NCI-H748 treated with DMSO at 0.1 percent for 48 hours (cell line): ENCODE data around the gene TLE5.
"Not testable (repeated sequence)": the region's sequence is repeated elsewhere in the genome, so short reads cannot be mapped to it uniquely, and the experiment has no call there.

ENCODE experiments used
- DNase-seq: peaks from one replicate; lab custom pipeline; 2025; lab: John Stamatoyannopoulos, UW

The TLE5 gene

GRCh38 chr19:3025549-3025886 is 36.8 kb downstream of the TLE5 start:
- DNase-seq = no peak

GRCh38 chr19:3024870-3025548 is 37.3 kb downstream of the TLE5 start:
- no peak for DNase-seq

GRCh38 chr19:3024509-3024869 is 37.8 kb downstream of the TLE5 start:
- no peak for DNase-seq

DNA sequence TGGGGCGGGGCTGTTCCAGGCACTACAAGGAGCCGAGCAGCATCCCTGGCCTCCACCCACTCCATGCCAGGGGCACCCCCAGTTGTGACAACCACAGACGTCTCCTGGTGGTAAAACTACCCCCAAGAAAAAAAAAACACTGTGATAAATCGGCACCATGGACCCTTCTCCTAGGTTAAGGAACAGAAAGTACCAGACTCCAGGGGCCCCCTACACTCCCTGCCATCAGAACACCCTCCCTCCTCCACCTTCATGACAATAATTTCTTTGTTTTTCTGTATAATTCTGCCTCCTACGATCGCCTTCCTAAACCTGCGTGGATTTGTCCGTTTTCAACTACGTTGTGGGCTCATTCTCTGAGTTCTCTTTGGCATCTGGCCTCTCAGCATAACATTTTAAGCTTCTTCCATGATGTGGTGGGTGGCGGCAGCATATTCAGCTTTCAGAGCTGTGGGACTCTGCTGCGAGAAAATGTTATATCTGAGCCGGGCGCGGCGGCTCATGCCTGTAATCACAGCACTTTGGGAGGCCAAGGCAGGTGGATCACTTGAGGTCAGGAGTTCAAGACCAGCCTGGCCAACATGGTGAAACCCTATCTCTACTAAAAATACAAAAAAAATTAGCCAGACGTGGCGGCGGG is 41.9 kb downstream of the TLE5 start:
- no peak for DNase-seq

DNA sequence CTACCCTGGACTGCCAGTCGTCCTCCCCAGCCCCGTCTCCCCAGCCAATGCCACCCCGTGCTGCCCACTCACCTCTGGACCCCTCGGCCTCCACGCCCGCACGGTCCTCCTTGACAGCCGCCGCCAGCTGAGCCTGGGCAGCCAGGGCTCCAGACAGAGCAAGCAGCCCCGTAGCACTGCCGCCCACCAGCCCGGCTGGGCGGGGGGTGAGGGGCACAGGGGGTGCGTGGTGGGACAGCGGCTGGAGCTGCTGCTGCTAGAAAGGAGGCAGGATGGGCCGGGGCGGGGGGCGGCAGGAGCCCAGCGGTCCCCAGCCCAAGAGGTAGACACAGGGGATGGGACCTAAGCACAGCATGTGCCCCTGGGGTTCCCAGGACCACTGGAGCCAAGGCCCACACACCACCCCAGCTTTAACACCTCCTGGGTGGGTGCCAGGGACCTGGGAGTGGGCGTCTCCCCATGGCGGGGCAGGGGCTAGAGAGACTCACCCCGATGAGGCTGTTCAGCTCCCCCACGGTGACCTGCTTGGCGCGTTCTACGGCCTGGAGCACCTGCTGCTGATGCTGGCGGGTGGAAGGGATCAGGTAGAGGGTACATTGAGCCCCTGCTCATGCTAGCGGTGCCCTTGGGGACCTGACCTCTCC is 43.0 kb downstream of the TLE5 start:
- DNase-seq = no peak

DNA sequence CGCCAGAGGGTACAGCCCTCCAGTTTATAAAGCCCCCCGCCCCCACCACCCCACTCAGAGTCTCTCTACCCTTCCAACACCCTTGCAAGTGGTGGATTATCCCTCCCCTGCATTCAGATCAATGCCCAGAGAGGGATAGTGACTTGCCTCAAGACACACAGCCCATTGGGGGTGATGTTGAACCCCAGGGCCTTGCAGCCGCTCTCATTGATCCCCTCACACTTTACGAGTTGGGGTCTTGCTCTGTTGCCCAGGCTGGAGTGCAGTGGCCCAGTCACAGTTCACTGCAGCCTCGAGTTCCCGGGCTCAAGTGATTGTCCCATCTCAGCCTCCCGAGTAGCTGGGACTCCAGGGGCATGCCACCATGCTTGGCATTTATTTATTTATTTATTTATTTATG is 44.4 kb downstream of the TLE5 start:
- DNase-seq = no peak

DNA sequence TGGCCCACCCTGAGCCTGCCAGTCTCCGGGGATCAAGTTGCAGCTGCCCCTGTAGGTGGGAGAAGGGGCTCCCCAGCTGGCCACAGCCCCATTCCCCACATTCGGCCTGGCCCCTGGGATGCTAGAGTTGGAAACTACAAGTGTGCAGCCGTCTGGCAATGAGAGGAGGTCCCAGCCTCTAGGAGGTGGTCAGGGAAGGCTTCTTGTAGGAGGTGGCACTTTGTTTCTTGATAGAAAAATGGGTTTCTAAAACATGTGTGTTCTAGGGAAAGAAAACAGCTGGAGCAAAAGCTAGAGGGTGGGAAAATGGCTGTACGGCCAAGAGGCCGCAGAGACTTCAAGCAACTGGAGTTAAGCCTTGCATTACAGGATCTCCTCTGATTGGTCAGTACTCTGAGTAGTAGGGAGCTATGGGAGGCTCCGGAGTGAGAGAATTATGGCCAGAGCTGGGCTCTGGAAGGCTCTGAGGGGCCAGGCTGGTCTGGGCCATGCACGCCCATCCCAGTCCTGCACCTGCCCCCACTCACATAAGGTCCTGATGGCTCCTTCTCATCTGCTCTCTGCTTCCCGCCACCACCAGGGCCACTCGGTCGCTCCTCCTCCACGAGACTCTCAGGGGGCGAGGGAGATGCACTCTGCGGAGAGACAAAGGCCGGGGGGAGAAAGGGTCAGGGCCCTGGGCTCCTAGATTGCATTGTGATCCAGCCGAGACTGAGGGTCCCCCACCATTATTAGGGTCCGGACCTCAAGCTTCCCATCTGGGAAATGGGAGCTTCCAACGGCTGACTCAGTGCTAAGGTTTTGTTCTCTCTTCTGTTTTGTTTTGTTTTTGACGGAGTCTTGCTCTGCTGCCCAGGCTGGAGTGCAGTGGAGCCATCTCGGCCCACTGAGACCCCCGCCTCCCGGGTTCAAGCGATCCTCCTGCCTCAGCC is 46.9 kb downstream of the TLE5 start:
- DNase-seq = no peak

DNA sequence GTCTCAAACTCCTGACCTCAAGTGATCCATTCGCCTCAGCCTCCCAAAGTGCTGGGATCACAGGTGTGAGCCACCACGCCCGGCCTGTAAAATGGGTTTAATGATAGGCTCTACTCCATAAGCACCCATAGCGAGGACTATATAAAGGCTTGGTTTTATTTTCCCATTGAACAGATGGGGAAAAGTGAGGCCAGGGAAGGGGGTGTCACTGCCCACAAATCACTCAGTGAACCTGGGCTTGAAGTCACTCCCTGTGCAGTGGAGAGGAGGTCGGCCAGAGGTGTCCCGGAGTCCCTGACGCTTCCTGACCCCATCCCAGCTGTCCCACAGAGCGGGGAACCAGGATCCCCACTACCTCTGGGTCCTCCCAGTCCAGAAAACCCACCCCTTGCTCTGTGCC is 48.2 kb downstream of the TLE5 start:
- no peak for DNase-seq

- DNase-seq = no peak
Observed at GRCh38 chr19:3013263-3013725, 49.0 kb downstream of the TLE5 start.

DNA sequence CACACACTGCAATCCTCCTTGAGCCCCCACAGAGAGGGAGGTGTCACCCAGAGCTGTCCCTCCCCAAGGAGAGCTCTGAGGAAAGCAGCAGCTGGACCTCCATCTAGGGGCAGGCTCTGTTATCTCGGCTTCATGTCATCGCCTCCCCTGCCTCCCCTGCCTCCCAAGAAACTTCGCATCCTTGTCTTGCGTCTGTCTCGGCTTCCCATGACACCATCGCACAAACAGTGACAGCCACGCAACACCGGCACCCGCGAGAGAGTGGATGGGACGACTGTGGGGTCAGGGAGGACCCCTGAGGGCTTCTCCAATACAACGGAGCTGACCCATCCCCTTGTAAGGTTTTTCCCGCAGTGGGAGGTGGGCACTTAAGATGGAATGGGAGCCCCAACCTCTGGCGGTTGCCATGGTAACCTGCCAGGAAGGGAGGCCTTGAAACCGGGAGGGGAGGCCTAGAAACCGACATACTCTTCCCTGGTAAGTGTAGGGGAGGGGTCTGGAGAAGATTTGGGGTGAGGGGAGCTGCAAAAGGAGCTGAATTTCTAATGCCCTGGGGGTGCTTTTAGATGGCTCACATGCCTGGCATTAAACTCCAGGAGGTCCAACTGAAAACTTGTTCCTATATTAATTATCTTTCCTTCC is 49.6 kb downstream of the TLE5 start:
- no peak for DNase-seq

- DNase-seq = not testable (repeated sequence)
Observed at GRCh38 chr19:3012059-3012458, 50.2 kb downstream of the TLE5 start.

DNA sequence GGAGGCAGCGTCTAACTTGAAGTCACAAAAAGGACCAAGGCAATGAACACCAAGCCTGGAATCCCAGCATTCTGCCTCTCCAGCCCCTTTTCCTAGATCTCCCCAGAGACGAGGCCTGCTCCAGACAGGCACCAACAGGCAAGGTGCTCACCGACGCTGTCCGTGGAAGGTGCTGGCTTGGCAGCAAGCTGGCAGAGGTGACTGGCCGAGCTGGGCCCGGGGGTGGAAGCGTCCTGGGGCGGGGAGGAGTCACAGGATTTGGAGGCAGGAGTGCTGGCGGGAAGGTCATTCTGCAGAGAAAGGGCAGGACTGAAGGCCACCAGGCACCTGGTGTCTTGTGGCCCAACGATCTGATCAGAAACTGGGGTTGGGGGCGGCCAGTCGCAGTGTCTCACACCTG is 51.4 kb downstream of the TLE5 start:
- no peak for DNase-seq

GRCh38 chr19:3008994-3009393 is 53.3 kb downstream of the TLE5 start:
- no peak for DNase-seq

DNA sequence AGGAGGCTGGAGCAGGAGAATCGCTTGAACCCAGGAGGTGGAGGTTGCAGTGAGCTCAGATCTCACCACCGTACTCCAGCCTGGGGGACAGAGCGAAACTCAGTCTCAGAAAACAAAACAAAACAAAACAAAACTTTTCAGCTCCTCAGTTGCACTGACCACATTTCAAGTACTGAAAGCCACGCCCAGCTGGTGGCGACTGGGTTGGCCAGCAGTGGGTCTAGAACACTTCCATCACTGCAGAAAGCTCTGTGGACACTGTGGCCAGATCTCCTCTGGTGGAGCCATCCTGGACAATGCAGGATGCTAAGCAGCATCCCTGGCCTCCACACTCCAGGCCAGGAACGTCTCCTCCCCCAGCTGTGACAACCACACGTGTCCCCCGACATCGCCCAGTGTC is 54.3 kb downstream of the TLE5 start:
- DNase-seq = no peak

GRCh38 chr19:3006075-3006767 is 56.1 kb downstream of the TLE5 start:
- no peak for DNase-seq

DNA sequence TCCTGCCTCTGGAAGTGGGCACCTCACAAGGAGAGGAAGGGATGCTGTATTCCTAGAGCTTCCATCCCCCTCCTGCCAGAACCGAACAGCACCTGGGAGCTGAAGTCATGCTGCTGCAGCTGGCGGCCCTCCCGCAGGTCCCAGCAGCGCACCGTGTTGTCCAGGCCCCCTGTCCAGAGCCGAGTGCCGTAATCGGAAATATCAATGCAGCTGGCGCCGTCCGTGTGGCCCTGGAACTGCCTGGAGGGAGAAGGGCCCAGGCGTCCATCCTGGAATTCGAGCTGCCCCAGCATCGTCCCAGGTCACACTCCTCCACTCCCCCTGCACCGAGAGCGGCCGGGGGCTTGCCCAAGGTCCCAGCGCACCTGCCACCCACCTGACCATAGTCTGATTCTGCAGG is 57.0 kb downstream of the TLE5 start:
- no peak for DNase-seq

DNA sequence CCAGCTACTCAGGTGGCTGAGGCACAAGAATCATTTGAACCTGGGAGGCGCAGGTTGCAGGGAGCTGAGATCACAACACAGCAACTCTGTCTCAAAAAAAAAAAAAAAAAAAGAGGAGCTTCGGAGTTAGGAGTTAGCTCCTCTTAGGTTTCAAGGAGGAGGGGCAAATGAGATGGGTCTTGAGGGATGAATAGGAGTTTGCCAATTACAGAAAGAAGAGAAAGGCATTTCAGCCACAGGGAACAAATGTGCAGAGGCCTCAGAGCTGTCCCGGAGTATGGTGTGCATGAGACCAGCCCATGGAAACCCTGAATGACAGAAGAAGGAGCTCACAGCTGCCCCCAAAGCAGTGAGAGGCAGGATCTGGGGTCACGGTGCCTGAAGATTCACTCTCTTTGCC is 57.8 kb downstream of the TLE5 start:
- DNase-seq = no peak

GRCh38 chr19:3003046-3003445 is 59.2 kb downstream of the TLE5 start:
- DNase-seq = no peak
